Heart left ventricle (tissue), 13 donors: ENCODE measurements around the gene TIAM2.

ENCODE experiments used
- POLR2A ChIP-seq, 2 donors: fragments of 450-650 bp; IDR thresholded peaks; one replicate each; pipeline ENCODE4 v1.6.1; 2017; ENCODE audit warnings: antibody characterized with exemption in 2 of 2, mild to moderate bottlenecking in 2 of 2, moderate library complexity in 2 of 2
- TF ChIP-seq, protein P1 (sequence below), 12 donors: fragments of 200-600 bp; sonication (generic) in 4 of 12; IDR thresholded peaks; one replicate each; pipeline versions ENCODE4 v1.5.0 to v1.8.0; 2018 to 2022; ENCODE audit warnings: antibody characterized with exemption in 12 of 12, mild to moderate bottlenecking in 5 of 12
- donor health status: ischemic (EF 13 %, LVEDD 7.1; RV severe dilation, severe dysfunction).
- donor health status: DM: no; HTN: yes; CAD: no.
- donor health status: DM: no; HTN: no; CAD: no.
- donor health status: ischemic (EF 25% LVEDD 6.9; RV normal size, moderate dysfunction).
- donor health status: ischemic (EF 25% LVEDD 5.7; RV mildly dilated, moderate dysfunction).
- donor health status: ischemic (EF 35%, LVEDD 5.7; RV mildly dilated, moderate dysfunction).
- donor health status: nonischemic (EF 11% LVEDD 7.7; RV severe dilation, severe dysfunction).
- donor health status: DM: yes; HTN: yes; CAD: no.
- donor health status: PGD.
- donor health status: ischemic (EF 29% LVEDD 5.4; RV normal size, mild dysfunction).
- donor health status: nonischemic (EF 23%, LVEDD 6.1; RV moderate dilation, normal function).

DNA sequence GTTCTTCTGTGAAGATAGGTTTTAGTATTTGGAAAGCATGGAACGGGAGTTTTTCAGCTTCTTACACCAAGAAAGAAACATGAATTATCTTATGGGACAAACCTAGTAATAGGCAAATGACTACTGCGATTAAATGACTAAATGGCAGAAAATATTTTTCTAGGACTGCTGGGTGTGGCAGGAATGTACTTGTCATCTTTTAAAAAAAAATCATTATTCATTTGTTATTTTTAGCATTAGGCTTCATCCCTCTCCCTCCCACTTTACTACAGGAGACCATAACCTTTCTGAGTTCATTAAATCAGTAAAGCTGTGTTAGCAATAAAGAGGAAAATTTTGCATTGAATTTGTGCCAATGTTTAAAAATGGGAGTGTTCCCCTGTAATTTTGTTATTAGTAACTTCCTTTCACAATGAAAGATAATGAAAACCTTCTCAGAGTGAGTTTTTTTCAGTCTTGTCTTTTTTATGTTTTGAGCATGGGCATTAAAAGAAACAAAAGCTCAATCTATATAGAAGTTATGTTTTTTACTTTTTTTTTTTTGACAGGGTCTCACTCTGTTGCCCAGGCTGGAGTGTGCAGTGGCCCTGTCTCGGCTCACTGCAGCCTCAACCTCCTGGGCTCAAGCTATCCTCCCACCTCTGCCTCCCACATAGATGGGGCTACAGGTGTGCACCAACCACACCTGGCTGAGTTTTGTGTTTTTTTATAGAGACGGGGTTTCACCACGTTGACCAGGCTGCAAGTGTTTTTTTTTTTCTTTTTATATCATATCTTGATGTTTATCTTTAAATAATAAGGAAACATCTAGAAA, 163.1 kb downstream of the TIAM2 start:
- TF ChIP-seq, protein P1, sequence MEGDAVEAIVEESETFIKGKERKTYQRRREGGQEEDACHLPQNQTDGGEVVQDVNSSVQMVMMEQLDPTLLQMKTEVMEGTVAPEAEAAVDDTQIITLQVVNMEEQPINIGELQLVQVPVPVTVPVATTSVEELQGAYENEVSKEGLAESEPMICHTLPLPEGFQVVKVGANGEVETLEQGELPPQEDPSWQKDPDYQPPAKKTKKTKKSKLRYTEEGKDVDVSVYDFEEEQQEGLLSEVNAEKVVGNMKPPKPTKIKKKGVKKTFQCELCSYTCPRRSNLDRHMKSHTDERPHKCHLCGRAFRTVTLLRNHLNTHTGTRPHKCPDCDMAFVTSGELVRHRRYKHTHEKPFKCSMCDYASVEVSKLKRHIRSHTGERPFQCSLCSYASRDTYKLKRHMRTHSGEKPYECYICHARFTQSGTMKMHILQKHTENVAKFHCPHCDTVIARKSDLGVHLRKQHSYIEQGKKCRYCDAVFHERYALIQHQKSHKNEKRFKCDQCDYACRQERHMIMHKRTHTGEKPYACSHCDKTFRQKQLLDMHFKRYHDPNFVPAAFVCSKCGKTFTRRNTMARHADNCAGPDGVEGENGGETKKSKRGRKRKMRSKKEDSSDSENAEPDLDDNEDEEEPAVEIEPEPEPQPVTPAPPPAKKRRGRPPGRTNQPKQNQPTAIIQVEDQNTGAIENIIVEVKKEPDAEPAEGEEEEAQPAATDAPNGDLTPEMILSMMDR (IDR thresholded peaks at IDR 0.05): no peak
- TF ChIP-seq POLR2A (IDR thresholded peaks at IDR 0.05): no peak
